SK-N-SH (cell line): Measurements from ENCODE around the gene CCDC150. TPM values are rescaled to one million over a fixed set of nuclear protein-coding genes. Genes with fewer than 3 reads are reported as not detected.

Source experiments
- CTCF ChIA-PET: fragments of 300-600, 350-600 bp; formaldehyde crosslinking; extraction: SDS; loops from one replicate; lab custom pipeline; 2021; lab: Yijun Ruan, JAX
- POLR2A ChIA-PET: fragments of 350-600 bp; sonication (Branson Sonifier 250); formaldehyde crosslinking; extraction: SDS; loops from one replicate; lab custom pipeline; 2020; ENCODE audit warnings: antibody characterized with exemption, inconsistent platforms; lab: Yijun Ruan, JAX
- DNase-seq: peaks from one replicate; pipeline ENCODE4 v3.0.0; 2012
- H2AFZ ChIP-seq: fragments of 200-600 bp; sonication (generic); 2 replicates; pipeline ENCODE4 v1.8.1; 2016; ENCODE audit warnings: antibody characterized with exemption, mild to moderate bottlenecking, low read depth
- H3F3A ChIP-seq: fragments of 200-600 bp; sonication (generic); replicated peaks from 2 replicates; pipeline ENCODE3; 2016; ENCODE audit warnings: antibody characterized with exemption, mild to moderate bottlenecking; ENCODE audit not compliant: insufficient read depth
- H3K27ac ChIP-seq, 2 experiments: fragments of 200-500 bp in 1 of 2; fragments of 200-600 bp in 1 of 2; sonication (Bioruptor generic) in 1 of 2; sonication (generic), shearing (Covaris generic) in 1 of 2; 2 replicates each; pipeline versions ENCODE4 v1.5.1 to v1.6.1; 2014 to 2016; ENCODE audit warnings: low read depth in 2 of 2, inconsistent platforms in 1 of 2, low read length in 1 of 2, mild to moderate bottlenecking in 1 of 2, mixed read lengths in 1 of 2
- H3K27me3 ChIP-seq: fragments of 200-600 bp; sonication (generic), shearing (Covaris generic); 2 replicates; pipeline ENCODE4 v1.6.1; 2016; ENCODE audit warnings: mixed run types; ENCODE audit not compliant: insufficient read depth
- H3K36me3 ChIP-seq, 2 experiments: fragments of 200-500 bp in 1 of 2; fragments of 200-600 bp in 1 of 2; sonication (Bioruptor generic) in 1 of 2; sonication (generic) in 1 of 2; replicated peaks in 1 of 2; 2 replicates each; pipeline versions ENCODE3 to v1.5.1; 2014 to 2016; ENCODE audit warnings: low read length in 1 of 2, mild to moderate bottlenecking in 1 of 2; ENCODE audit not compliant: insufficient read depth in 2 of 2, control insufficient read depth in 1 of 2
- H3K4me1 ChIP-seq, 2 experiments: fragments of 200-500 bp in 1 of 2; fragments of 200-600 bp in 1 of 2; sonication (Bioruptor generic) in 1 of 2; sonication (generic), shearing (Covaris generic) in 1 of 2; 2 replicates each; pipeline versions ENCODE4 v1.5.1 to v1.6.1; 2014 to 2016; ENCODE audit warnings: low read depth in 1 of 2, low read length in 1 of 2, mixed run types in 1 of 2; ENCODE audit not compliant: insufficient read depth in 2 of 2, control insufficient read depth in 1 of 2
- H3K4me2 ChIP-seq: fragments of 200-600 bp; sonication (generic), shearing (Covaris generic); 2 replicates; pipeline ENCODE4 v1.6.1; 2017; ENCODE audit warnings: mixed run types
- H3K4me3 ChIP-seq, 2 experiments: fragments of 200-500 bp in 1 of 2; fragments of 200-600 bp in 1 of 2; sonication (Bioruptor generic) in 1 of 2; sonication (generic), shearing (Covaris generic) in 1 of 2; 2 replicates each; pipeline versions ENCODE4 v1.5.1 to v1.8.1; 2014 to 2016; ENCODE audit warnings: low read depth in 2 of 2, inconsistent platforms in 1 of 2, low read length in 1 of 2, mild to moderate bottlenecking in 1 of 2, mixed read lengths in 1 of 2, moderate library complexity in 1 of 2
- H3K79me2 ChIP-seq: fragments of 200-600 bp; sonication (generic); 2 replicates; pipeline ENCODE4 v1.8.1; 2017; ENCODE audit warnings: mild to moderate bottlenecking; ENCODE audit not compliant: insufficient read depth
- H3K9ac ChIP-seq: fragments of 200-600 bp; sonication (generic); 2 replicates; pipeline ENCODE4 v1.6.1; 2017; ENCODE audit warnings: mixed run types
- H3K9me2 ChIP-seq: fragments of 200-600 bp; sonication (generic); 2 replicates; pipeline ENCODE4 v1.6.1; 2017; ENCODE audit warnings: mixed run types
- H3K9me3 ChIP-seq: fragments of 200-600 bp; sonication (generic); 2 replicates; pipeline ENCODE4 v1.6.1; 2017; ENCODE audit warnings: mixed run types, mild to moderate bottlenecking, moderate library complexity
- H4K20me1 ChIP-seq: fragments of 200-600 bp; sonication (generic); 2 replicates; pipeline ENCODE4 v1.6.1; 2017; ENCODE audit warnings: mild to moderate bottlenecking, mixed run types; ENCODE audit not compliant: insufficient read depth
- CHD2 ChIP-seq: fragments of 150-350 bp; IDR thresholded peaks from 2 replicates; pipeline ENCODE4 v1.6.1; 2018; ENCODE audit warnings: low read length; ENCODE audit not compliant: partially characterized antibody
- CTCF ChIP-seq: fragments of 200-600 bp; sonication (generic); IDR thresholded peaks from 2 replicates; pipeline ENCODE4 v1.6.1; 2017; ENCODE audit warnings: antibody characterized with exemption, mild to moderate bottlenecking, moderate library complexity
- EP300 ChIP-seq, 2 experiments: IDR thresholded peaks; 2 replicates each; pipeline versions ENCODE4 v1.4.0 to v1.6.1; 2012; ENCODE audit warnings: borderline replicate concordance in 1 of 2, low read depth in 1 of 2, low read length in 1 of 2
- FOXM1 ChIP-seq: IDR thresholded peaks from 2 replicates; pipeline ENCODE4 v1.4.0; 2012; ENCODE audit warnings: low read depth, mild to moderate bottlenecking
- GABPA ChIP-seq: IDR thresholded peaks from 2 replicates; pipeline ENCODE4 v1.4.0; 2012; ENCODE audit warnings: low read depth, mild to moderate bottlenecking
- IRF3 ChIP-seq: fragments of 150-350 bp; IDR thresholded peaks from 2 replicates; pipeline ENCODE4 v1.6.1; 2016; ENCODE audit warnings: mild to moderate bottlenecking, low read depth, low read length
- JUND ChIP-seq: IDR thresholded peaks from 2 replicates; pipeline ENCODE4 v1.4.0; 2012
- MXI1 ChIP-seq: IDR thresholded peaks from 2 replicates; pipeline ENCODE4 v1.6.1; 2012; ENCODE audit warnings: mild to moderate bottlenecking, low read depth, low read length, improper control_type of control experiment
- NRF1 ChIP-seq: IDR thresholded peaks from 2 replicates; pipeline ENCODE4 v1.6.1; 2012; ENCODE audit warnings: low read depth, mild to moderate bottlenecking, low read length
- RFX5 ChIP-seq: IDR thresholded peaks from 2 replicates; pipeline ENCODE4 v1.6.1; 2012; ENCODE audit warnings: mild to moderate bottlenecking, improper control_type of control experiment, low read length
- SMC3 ChIP-seq: IDR thresholded peaks from 2 replicates; pipeline ENCODE4 v1.6.1; 2012; ENCODE audit warnings: low read depth, low read length, improper control_type of control experiment
- TCF12 ChIP-seq: IDR thresholded peaks from 2 replicates; pipeline ENCODE4 v1.4.0; 2012
- TEAD4 ChIP-seq: IDR thresholded peaks from 2 replicates; pipeline ENCODE4 v1.4.0; 2012; ENCODE audit warnings: mild to moderate bottlenecking, borderline replicate concordance; ENCODE audit not compliant: insufficient read depth
- WGBS: methylation state at CpG from one replicate; pipeline ENCODE4 v1.1.6; 2017; ENCODE audit warnings: low lambda C conversion rate; 5-methylcytosine and 5-hydroxymethylcytosine counted together
- polyA plus RNA-seq, 3 experiments: library from polyadenylated mRNA; depleted of rRNA; stranded (reverse); fragments of >200 nt; gene quantifications; 2 replicates each; pipeline ENCODE4 v1.2.3, GENCODE V29; 2012
- TF ChIP-seq, protein P1 (sequence below): fragments of 150-350 bp; IDR thresholded peaks from 2 replicates; pipeline ENCODE4 v1.6.1; 2017; ENCODE audit warnings: antibody characterized with exemption, low read length, low read depth, borderline replicate concordance
- TF ChIP-seq, protein P2 (sequence below): IDR thresholded peaks from 2 replicates; pipeline ENCODE4 v1.4.0; 2012; ENCODE audit warnings: low read depth, borderline replicate concordance

CCDC150 gene
- polyA plus RNA-seq, 1 of the 3 experiments (the other 2 are of a cell fraction) = 4.6 TPM

DNA sequence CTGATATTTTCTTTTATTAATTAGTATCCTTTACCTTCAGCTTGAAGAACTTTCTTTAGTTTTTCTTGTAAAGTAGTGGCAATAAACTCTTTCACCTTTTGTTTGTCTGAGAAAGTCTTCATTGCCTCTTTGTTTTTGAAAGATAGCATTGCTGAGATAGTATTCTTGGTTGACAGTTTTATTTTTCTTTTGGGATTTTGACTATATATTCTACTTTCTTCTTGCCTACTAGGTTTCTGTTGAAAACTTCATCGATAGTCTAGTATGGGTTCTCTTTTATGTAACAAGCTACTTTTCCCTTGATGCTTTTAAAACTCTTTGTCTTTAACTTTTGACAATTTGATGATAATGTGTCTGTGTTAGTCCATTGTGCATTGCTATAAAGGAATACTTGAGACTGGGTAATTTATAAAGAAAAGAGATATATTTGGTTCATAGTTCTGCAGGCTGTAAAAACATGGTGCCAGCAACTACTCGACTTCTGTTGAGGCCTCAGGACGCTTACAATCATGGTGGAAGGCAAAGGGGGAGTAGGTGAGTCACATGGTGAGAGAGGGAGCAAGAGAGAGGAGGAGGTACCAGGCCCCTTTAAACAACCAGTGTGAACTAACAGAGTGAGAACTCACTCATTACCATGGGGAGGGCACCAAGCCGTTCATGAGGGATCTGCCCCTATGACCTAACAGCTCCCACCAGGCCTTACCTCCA lies 12.0 kb downstream of the CCDC150 start:
- Histone ChIP-seq H3K27me3 (no peaks in the 10 kb centered on the region), H3K9ac (no peak overlapping the region), H3K4me3 (no peak overlapping the region), H2AFZ (no peak overlapping the region), H4K20me1 (no peaks in the 10 kb centered on the region), H3K4me2 (no peak overlapping the region), H3K27ac (no peak overlapping the region), H3K79me2 (peaks cover 36% of the 10 kb centered on the region), H3K4me1 (no peaks in the 10 kb centered on the region), H3K9me3 (peaks cover 15% of the 10 kb centered on the region), H3K36me3 (peaks cover 0 to 24% of the 10 kb centered on the region in 2 experiments), H3F3A (no peaks in the 10 kb centered on the region), H3K9me2 (no peaks in the 10 kb centered on the region)
- CTCF ChIA-PET = no interaction called here
- TF ChIP-seq JUND (no peak), CHD2 (no peak), FOXM1 (no peak), MXI1 (no peak), CTCF (no peak), GABPA (no peak), NRF1 (no peak), SMC3 (no peak), EP300 (IDR thresholded peaks at IDR 0.05; ENCODE audit: borderline replicate concordance in 1 of 2, low read depth in 1 of 2, low read length in 1 of 2) (no peak), TCF12 (no peak), RFX5 (no peak), TEAD4 (no peak), IRF3 (no peak)
- TF ChIP-seq, protein P1, sequence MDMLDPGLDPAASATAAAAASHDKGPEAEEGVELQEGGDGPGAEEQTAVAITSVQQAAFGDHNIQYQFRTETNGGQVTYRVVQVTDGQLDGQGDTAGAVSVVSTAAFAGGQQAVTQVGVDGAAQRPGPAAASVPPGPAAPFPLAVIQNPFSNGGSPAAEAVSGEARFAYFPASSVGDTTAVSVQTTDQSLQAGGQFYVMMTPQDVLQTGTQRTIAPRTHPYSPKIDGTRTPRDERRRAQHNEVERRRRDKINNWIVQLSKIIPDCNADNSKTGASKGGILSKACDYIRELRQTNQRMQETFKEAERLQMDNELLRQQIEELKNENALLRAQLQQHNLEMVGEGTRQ = no peak
- TF ChIP-seq, protein P2, sequence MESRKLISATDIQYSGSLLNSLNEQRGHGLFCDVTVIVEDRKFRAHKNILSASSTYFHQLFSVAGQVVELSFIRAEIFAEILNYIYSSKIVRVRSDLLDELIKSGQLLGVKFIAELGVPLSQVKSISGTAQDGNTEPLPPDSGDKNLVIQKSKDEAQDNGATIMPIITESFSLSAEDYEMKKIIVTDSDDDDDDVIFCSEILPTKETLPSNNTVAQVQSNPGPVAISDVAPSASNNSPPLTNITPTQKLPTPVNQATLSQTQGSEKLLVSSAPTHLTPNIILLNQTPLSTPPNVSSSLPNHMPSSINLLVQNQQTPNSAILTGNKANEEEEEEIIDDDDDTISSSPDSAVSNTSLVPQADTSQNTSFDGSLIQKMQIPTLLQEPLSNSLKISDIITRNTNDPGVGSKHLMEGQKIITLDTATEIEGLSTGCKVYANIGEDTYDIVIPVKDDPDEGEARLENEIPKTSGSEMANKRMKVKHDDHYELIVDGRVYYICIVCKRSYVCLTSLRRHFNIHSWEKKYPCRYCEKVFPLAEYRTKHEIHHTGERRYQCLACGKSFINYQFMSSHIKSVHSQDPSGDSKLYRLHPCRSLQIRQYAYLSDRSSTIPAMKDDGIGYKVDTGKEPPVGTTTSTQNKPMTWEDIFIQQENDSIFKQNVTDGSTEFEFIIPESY = no peak
- 67% methylated on average over 4 of the region's 4 CpGs for WGBS
- no peak for DNase-seq
- POLR2A ChIA-PET = no interaction called here
